ENCODE data around the gene LRFN3.

- TF ChIP-seq CTCF (conservative IDR thresholded peaks at IDR 0.05; ENCODE audit: low read length), result no peak
- no peak for TF ChIP-seq EZH2phosphoT487 (IDR thresholded peaks at IDR 0.05; ENCODE audit: borderline replicate concordance, low read depth, low read length)
Observed at GRCh38 chr19:35978271-35978670, 42.1 kb downstream of the LRFN3 start.

Data from OCI-LY7 (cell line).